Measurements from ENCODE around the gene LRRC10. TPM values are rescaled to one million over a fixed set of nuclear protein-coding genes. Genes with fewer than 3 reads are reported as not detected.

The LRRC10 gene
- total RNA-seq, 5 donors from 2014 or later (not counting 1 experiment from before 2014, with no cell fraction given), result not detected

DNA sequence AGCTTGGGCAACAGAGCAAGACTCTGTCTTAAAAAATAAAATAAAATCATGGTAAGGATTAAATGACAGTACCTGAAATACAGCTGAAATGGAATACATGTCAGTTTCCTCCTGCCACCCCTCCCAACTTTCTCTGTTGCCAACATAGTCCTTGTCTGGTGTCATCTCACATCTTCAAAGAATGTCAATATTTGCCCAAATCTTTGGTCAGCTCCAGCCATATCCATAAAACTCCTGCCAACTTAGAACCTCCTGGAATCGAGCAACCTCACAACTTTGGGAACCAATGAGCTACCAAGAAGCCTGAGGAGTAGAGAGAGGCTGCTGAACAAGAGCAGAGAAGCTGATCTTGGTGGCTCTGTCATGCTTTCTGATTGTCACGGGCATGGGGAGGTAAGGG is 10.8 kb upstream of the LRRC10 start:
- Histone ChIP-seq H3K9me3 (no peaks in the 10 kb centered on the region), H3K36me3 (ENCODE audit: control insufficient read depth in 2 of 2, extremely low read depth in 1 of 2, insufficient read depth in 1 of 2, low read length in 1 of 2) (no peaks in the 10 kb centered on the region), H3K27me3 (replicated peaks in 1 of 2; ENCODE audit: control insufficient read depth in 2 of 2, extremely low read depth in 1 of 2, insufficient read depth in 2 of 2, low read length in 1 of 2) (peaks cover 0 to 9% of the 10 kb centered on the region in 2 experiments), H3K4me1 (ENCODE audit: control insufficient read depth in 1 of 2, extremely low read depth in 1 of 2, insufficient read depth in 2 of 2, low read length in 2 of 2) (no peaks in the 10 kb centered on the region), H3K4me3 (ENCODE audit: control insufficient read depth in 1 of 2, extremely low read depth in 1 of 2, low read length in 1 of 2) (no peak overlapping the region), H3K27ac (ENCODE audit: low read length) (no peak overlapping the region)
- DNase-seq, result no peak
- POLR2A ChIA-PET, result no interaction called here
- Mint-ChIP-seq H3K4me3 (no peak overlapping the region), H3K9me3 (no peaks in the 10 kb centered on the region), H3K36me3 (no peaks in the 10 kb centered on the region), H3K27me3 (peaks cover 15 to 16% of the 10 kb centered on the region in 2 donors), H3K4me1 (no peaks in the 10 kb centered on the region), H3K27ac (no peak overlapping the region)
- CTCF ChIA-PET, result no interaction called here
- ATAC-seq (replicated peaks in 1 of 4), result no peak
- 90% methylated on average over 1 of the region's 2 CpGs for WGBS (ENCODE audit: insufficient coverage)

DNA sequence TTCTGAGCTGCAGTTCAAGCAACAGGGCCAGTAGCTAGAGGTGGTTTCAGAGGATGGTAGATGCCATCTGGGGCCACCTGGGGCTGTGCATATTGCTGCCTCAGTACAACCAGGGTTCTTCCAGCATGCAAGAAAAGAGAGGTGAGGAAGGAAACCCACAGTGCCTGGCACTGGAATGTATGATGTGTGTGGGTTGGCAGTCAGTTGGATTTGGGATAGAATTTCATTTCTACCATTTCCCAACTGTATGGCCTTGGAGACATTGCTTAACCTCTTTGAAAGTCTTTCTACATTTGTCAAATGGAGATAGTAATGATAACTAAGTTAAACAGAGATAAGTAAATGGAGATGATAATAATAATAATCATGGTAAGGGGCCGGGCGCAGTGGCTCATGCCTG is 10.2 kb upstream of the LRRC10 start:
- Mint-ChIP-seq H3K4me3 (no peak overlapping the region), H3K27ac (no peak overlapping the region), H3K4me1 (no peaks in the 10 kb centered on the region), H3K27me3 (peaks cover 11 to 19% of the 10 kb centered on the region in 2 donors), H3K36me3 (no peaks in the 10 kb centered on the region), H3K9me3 (no peaks in the 10 kb centered on the region)
- ChIA-PET POLR2A (no interaction called here), CTCF (interaction anchor here in 1 of 2 donors (0.6 kb wide), 1 partner anchor 479 kb away, joined by 3 read pairs; no protein-coding TSS in a partner anchor)
- no peaks in the 10 kb centered on the region for H3K4me1 ChIP-seq (ENCODE audit: control insufficient read depth in 1 of 2, extremely low read depth in 1 of 2, insufficient read depth in 2 of 2, low read length in 2 of 2)
- H3K4me3 ChIP-seq (ENCODE audit: control insufficient read depth in 1 of 2, extremely low read depth in 1 of 2, low read length in 1 of 2), result no peak overlapping the region
- no peak overlapping the region for H3K27ac ChIP-seq (ENCODE audit: low read length)
- peaks cover 0 to 10% of the 10 kb centered on the region in 2 experiments for H3K27me3 ChIP-seq (replicated peaks in 1 of 2; ENCODE audit: control insufficient read depth in 2 of 2, extremely low read depth in 1 of 2, insufficient read depth in 2 of 2, low read length in 1 of 2)
- no peak for DNase-seq
- no peaks in the 10 kb centered on the region for H3K9me3 ChIP-seq
- ATAC-seq (replicated peaks in 1 of 4), result no peak
- no peaks in the 10 kb centered on the region for H3K36me3 ChIP-seq (ENCODE audit: control insufficient read depth in 2 of 2, extremely low read depth in 1 of 2, insufficient read depth in 1 of 2, low read length in 1 of 2)
- WGBS (ENCODE audit: insufficient coverage), result 92% methylated on average over 2 of the region's 2 CpGs

DNA sequence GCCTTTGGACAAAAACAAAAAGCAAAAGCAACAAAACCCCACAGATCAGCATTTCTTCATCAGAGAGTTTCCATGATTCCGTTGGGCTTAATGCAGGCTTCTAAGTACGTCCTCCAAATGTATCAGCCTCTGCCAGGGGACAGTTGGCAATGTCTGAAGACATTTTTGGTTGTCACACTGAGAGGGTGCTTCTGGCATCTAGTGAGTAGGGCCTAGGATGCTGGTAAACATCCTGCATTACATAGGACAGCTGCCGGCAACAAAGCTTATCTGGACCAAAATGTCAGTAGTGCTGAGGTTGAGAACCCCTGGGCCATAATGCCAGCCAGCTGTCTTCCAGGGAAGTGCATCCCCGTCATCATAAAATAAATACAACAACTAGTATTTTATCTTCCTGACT is 9.4 kb upstream of the LRRC10 start:
- H3K36me3 Mint-ChIP-seq, result no peaks in the 10 kb centered on the region
- WGBS (ENCODE audit: insufficient coverage), result 71% methylated on average over 1 of the region's 4 CpGs
- ChIA-PET POLR2A (interaction anchor here in 1 of 2 donors (0.6 kb wide), 1 partner anchor 362 kb away, joined by 4 read pairs; no protein-coding TSS in a partner anchor), CTCF (no interaction called here)
- Histone ChIP-seq H3K4me3 (ENCODE audit: control insufficient read depth in 1 of 2, extremely low read depth in 1 of 2, low read length in 1 of 2) (no peak overlapping the region), H3K27me3 (replicated peaks in 1 of 2; ENCODE audit: control insufficient read depth in 2 of 2, extremely low read depth in 1 of 2, insufficient read depth in 2 of 2, low read length in 1 of 2) (peaks cover 0 to 11% of the 10 kb centered on the region in 2 experiments), H3K9me3 (no peaks in the 10 kb centered on the region), H3K4me1 (ENCODE audit: control insufficient read depth in 1 of 2, extremely low read depth in 1 of 2, insufficient read depth in 2 of 2, low read length in 2 of 2) (no peaks in the 10 kb centered on the region), H3K36me3 (ENCODE audit: control insufficient read depth in 2 of 2, extremely low read depth in 1 of 2, insufficient read depth in 1 of 2, low read length in 1 of 2) (no peaks in the 10 kb centered on the region), H3K27ac (ENCODE audit: low read length) (no peak overlapping the region)
- DNase-seq, result no peak
- H3K9me3 Mint-ChIP-seq, result no peaks in the 10 kb centered on the region
- H3K4me1 Mint-ChIP-seq, result no peaks in the 10 kb centered on the region
- peaks cover 15 to 23% of the 10 kb centered on the region in 2 donors for H3K27me3 Mint-ChIP-seq
- no peak for ATAC-seq (replicated peaks in 1 of 4)
- no peak overlapping the region for H3K4me3 Mint-ChIP-seq
- no peak overlapping the region for H3K27ac Mint-ChIP-seq

DNA sequence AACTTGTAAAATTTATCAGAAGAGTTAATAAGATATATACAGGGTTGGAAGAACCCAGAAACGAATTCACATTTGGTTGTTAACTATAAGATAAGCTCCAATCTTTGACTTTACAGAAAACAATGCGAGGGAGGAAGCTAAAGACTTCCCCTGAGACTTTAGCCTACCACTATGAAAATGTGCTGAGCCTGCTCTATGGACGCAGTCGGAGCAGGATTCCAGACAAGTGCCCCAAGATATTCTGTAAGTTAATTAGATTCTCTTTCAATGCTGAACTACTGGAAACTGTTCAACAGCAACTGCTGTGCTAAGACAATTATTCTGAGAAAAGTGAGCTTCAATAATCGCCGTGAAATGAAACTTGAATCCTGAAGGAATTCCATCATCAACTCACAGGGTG is 8.3 kb upstream of the LRRC10 start:
- DNase-seq (no peak), ATAC-seq (replicated peaks in 1 of 4) (no peak)
- Histone ChIP-seq H3K9me3 (no peaks in the 10 kb centered on the region), H3K4me3 (ENCODE audit: control insufficient read depth in 1 of 2, extremely low read depth in 1 of 2, low read length in 1 of 2) (no peak overlapping the region), H3K36me3 (ENCODE audit: control insufficient read depth in 2 of 2, extremely low read depth in 1 of 2, insufficient read depth in 1 of 2, low read length in 1 of 2) (no peaks in the 10 kb centered on the region), H3K27me3 (replicated peaks in 1 of 2; ENCODE audit: control insufficient read depth in 2 of 2, extremely low read depth in 1 of 2, insufficient read depth in 2 of 2, low read length in 1 of 2) (peaks cover 0 to 14% of the 10 kb centered on the region in 2 experiments), H3K4me1 (ENCODE audit: control insufficient read depth in 1 of 2, extremely low read depth in 1 of 2, insufficient read depth in 2 of 2, low read length in 2 of 2) (no peaks in the 10 kb centered on the region), H3K27ac (ENCODE audit: low read length) (no peak overlapping the region)
- no CpG with 5 or more reads among the region's 6 CpGs for WGBS (ENCODE audit: insufficient coverage)
- Mint-ChIP-seq H3K4me3 (no peak overlapping the region), H3K36me3 (no peaks in the 10 kb centered on the region), H3K9me3 (no peaks in the 10 kb centered on the region), H3K27me3 (peaks cover 15 to 23% of the 10 kb centered on the region in 2 donors), H3K4me1 (no peaks in the 10 kb centered on the region), H3K27ac (no peak overlapping the region)
- CTCF ChIA-PET, result interaction anchor here in 1 of 2 donors (0.6 kb wide), 1 partner anchor 879 kb away, joined by 3 read pairs; no protein-coding TSS in a partner anchor
- POLR2A ChIA-PET, result no interaction called here

DNA sequence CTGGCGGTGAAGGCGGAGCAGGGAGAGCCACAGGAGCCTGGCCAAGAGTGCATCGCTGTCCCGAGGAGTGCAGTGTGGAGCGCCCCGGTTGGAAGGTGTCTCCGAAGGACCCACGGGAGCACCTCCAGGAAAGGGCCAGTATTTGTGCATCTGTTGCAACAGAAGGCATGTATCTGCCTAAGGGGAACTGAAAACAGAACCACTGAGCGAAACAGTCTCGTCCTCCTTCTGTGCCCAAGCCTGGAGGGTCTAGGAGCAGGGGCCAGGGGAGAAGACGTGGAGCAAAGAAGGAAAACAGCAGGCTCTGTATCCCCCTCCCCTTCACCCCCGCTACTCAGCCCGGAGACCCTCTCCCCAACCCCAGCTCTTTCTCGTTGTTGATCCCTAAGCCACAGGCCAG is 5.3 kb upstream of the LRRC10 start:
- DNase-seq (no peak), ATAC-seq (replicated peaks in 1 of 4) (no peak)
- H3K9me3 Mint-ChIP-seq, result no peaks in the 10 kb centered on the region
- no peaks in the 10 kb centered on the region for H3K36me3 Mint-ChIP-seq
- Histone ChIP-seq H3K9me3 (no peaks in the 10 kb centered on the region), H3K4me1 (ENCODE audit: control insufficient read depth in 1 of 2, extremely low read depth in 1 of 2, insufficient read depth in 2 of 2, low read length in 2 of 2) (no peaks in the 10 kb centered on the region), H3K36me3 (ENCODE audit: control insufficient read depth in 2 of 2, extremely low read depth in 1 of 2, insufficient read depth in 1 of 2, low read length in 1 of 2) (no peaks in the 10 kb centered on the region), H3K27me3 (replicated peaks in 1 of 2; ENCODE audit: control insufficient read depth in 2 of 2, extremely low read depth in 1 of 2, insufficient read depth in 2 of 2, low read length in 1 of 2) (peaks cover 0 to 14% of the 10 kb centered on the region in 2 experiments), H3K4me3 (ENCODE audit: control insufficient read depth in 1 of 2, extremely low read depth in 1 of 2, low read length in 1 of 2) (no peak overlapping the region), H3K27ac (ENCODE audit: low read length) (no peak overlapping the region)
- H3K4me3 Mint-ChIP-seq, result no peak overlapping the region
- 85% methylated on average over 10 of the region's 14 CpGs for WGBS (ENCODE audit: insufficient coverage)
- no peak overlapping the region for H3K27ac Mint-ChIP-seq
- H3K4me1 Mint-ChIP-seq, result no peaks in the 10 kb centered on the region
- POLR2A ChIA-PET, result no interaction called here
- H3K27me3 Mint-ChIP-seq, result peaks cover 13 to 20% of the 10 kb centered on the region in 2 donors
- CTCF ChIA-PET, result no interaction called here

DNA sequence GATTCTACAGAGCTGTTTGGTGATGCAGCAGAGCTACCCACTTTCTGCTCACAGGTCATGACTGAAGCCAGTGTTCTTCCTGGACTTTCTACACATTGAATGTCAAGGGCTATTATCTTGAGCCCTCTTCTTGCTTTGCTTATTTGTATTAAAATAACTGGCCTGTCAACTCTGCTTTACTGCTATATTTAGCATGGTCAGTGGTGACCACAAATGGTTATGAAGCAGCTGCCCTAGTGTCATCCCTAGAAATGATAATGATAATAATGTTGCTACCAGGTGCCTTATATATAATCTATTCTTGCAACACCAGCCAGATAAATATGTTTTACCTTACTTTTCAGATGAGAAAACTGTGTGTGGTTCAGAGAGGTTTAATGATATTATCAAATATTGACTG is 2.6 kb upstream of the LRRC10 start:
- ChIA-PET CTCF (no interaction called here), POLR2A (no interaction called here)
- Mint-ChIP-seq H3K4me3 (no peak overlapping the region), H3K36me3 (no peaks in the 10 kb centered on the region), H3K27ac (no peak overlapping the region), H3K27me3 (peaks cover 13 to 17% of the 10 kb centered on the region in 2 donors), H3K4me1 (peaks cover 0 to 6% (median 4%) of the 10 kb centered on the region in 3 donors), H3K9me3 (no peaks in the 10 kb centered on the region)
- DNase-seq, result no peak
- no peak overlapping the region for H3K27ac ChIP-seq (ENCODE audit: low read length)
- H3K36me3 ChIP-seq (ENCODE audit: control insufficient read depth in 2 of 2, extremely low read depth in 1 of 2, insufficient read depth in 1 of 2, low read length in 1 of 2), result no peaks in the 10 kb centered on the region
- H3K9me3 ChIP-seq, result no peaks in the 10 kb centered on the region
- no peak for ATAC-seq (replicated peaks in 1 of 4)
- peaks cover 0 to 24% of the 10 kb centered on the region in 2 experiments for H3K27me3 ChIP-seq (replicated peaks in 1 of 2; ENCODE audit: control insufficient read depth in 2 of 2, extremely low read depth in 1 of 2, insufficient read depth in 2 of 2, low read length in 1 of 2)
- H3K4me1 ChIP-seq (ENCODE audit: control insufficient read depth in 1 of 2, extremely low read depth in 1 of 2, insufficient read depth in 2 of 2, low read length in 2 of 2), result no peaks in the 10 kb centered on the region
- no peak overlapping the region for H3K4me3 ChIP-seq (ENCODE audit: control insufficient read depth in 1 of 2, extremely low read depth in 1 of 2, low read length in 1 of 2)

DNA sequence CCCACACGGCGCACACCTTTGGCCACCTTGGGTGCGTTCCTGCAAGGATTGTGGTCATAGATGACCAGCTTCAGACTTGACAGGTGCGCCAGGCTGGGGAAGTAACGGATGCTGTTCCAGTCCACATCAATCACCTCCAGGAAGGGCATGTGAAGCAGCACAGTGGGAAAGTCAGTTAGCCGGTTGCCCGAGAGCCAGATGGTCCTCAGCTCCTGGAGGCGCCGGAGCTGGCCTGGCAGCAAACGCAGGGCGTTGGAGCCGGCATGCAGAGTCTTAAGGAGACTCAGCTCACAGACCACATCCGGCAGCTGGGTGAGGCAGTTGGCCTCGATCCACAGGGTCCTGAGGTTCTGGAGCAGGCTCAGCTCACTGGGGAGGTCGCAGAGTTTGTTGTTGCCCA is 581 bp downstream of the LRRC10 start:
- ChIA-PET CTCF (interaction anchor here in 1 of 2 donors (0.5 kb wide), 1 partner anchor 262 kb away, joined by 3 read pairs; no protein-coding TSS in a partner anchor), POLR2A (interaction anchor here in 1 of 2 donors (0.6 kb wide), 1 partner anchor 59 kb away, joined by 3 read pairs; no protein-coding TSS in a partner anchor)
- Mint-ChIP-seq H3K27ac (no peak overlapping the region), H3K36me3 (no peaks in the 10 kb centered on the region), H3K27me3 (peaks cover 3 to 5% of the 10 kb centered on the region in 2 donors), H3K4me3 (no peak overlapping the region), H3K9me3 (no peaks in the 10 kb centered on the region), H3K4me1 (peaks cover 0 to 11% (median 4%) of the 10 kb centered on the region in 3 donors)
- no peaks in the 10 kb centered on the region for H3K9me3 ChIP-seq
- H3K27ac ChIP-seq (ENCODE audit: low read length), result no peak overlapping the region
- H3K4me1 ChIP-seq (ENCODE audit: control insufficient read depth in 1 of 2, extremely low read depth in 1 of 2, insufficient read depth in 2 of 2, low read length in 2 of 2), result no peaks in the 10 kb centered on the region
- H3K4me3 ChIP-seq (ENCODE audit: control insufficient read depth in 1 of 2, extremely low read depth in 1 of 2, low read length in 1 of 2), result no peak overlapping the region
- H3K27me3 ChIP-seq (replicated peaks in 1 of 2; ENCODE audit: control insufficient read depth in 2 of 2, extremely low read depth in 1 of 2, insufficient read depth in 2 of 2, low read length in 1 of 2), result peaks cover 0 to 13% of the 10 kb centered on the region in 2 experiments
- 94% methylated on average over 13 of the region's 15 CpGs for WGBS (ENCODE audit: insufficient coverage)
- DNase-seq, result no peak
- no peaks in the 10 kb centered on the region for H3K36me3 ChIP-seq (ENCODE audit: control insufficient read depth in 2 of 2, extremely low read depth in 1 of 2, insufficient read depth in 1 of 2, low read length in 1 of 2)
- ATAC-seq (replicated peaks in 1 of 4), result no peak

Data from T-cell (primary cell).